ENCODE measurements around the gene ARL13A. TPM values are rescaled to one million over a fixed set of nuclear protein-coding genes. Genes with fewer than 3 reads are reported as not detected.

ARL13A gene
- total and polyA plus RNA-seq, 2 experiments from 2014 or later: not detected

DNA sequence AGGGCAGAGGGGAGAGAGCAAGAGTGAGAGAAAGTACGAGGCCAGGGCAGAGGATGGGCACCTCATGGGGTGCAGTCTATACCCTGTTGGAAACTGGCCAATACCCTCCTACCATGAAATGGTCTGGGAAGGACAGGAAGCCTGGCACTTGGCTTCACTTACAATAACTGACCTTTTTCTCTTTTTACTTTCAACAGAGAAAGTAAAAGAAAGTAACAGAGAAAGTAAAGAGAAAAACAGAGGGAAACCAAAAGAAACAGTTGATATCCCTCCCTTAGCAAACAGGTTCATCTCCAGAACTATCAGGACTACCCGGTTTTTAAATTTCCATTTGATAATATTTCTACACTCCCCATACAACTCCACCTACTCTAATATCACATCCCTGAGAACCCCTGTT lies 20.6 kb downstream of the ARL13A start:
- Histone ChIP-seq H3F3A (ENCODE audit: insufficient read depth) (peaks cover 6% of the 10 kb centered on the region; the same call in 1 of the 2 replicates), H3K9ac (no peak overlapping the region), H3K79me2 (ENCODE audit: insufficient read depth) (no peaks in the 10 kb centered on the region), H2AFZ (no peak overlapping the region), H3K4me3 (no peak overlapping the region), H3K4me2 (ENCODE audit: unreplicated experiment) (no peak overlapping the region), H3K27ac (no peak overlapping the region), H3K9me2 (ENCODE audit: insufficient read depth) (no peaks in the 10 kb centered on the region), H3K9me3 (ENCODE audit: low read depth) (no peaks in the 10 kb centered on the region), H3K36me3 (ENCODE audit: low read depth) (no peaks in the 10 kb centered on the region), H4K20me1 (ENCODE audit: insufficient read depth) (no peaks in the 10 kb centered on the region), H3K4me1 (ENCODE audit: insufficient read depth) (peaks cover 11% of the 10 kb centered on the region), H3K27me3 (replicated peaks; ENCODE audit: insufficient read depth) (no peaks in the 10 kb centered on the region)
- DNase-seq: no peak
- 46 to 55% methylated on average over 2 of the region's 2 CpGs for WGBS, 2 experiments (ENCODE audit: low coverage in 1 of 2, low lambda C conversion rate in 2 of 2, missing lambda C conversion rate in 2 of 2)
- in situ Hi-C loops (cut with MboI): no loop called here
- TF ChIP-seq EZH2phosphoT487 (IDR thresholded peaks at IDR 0.05; ENCODE audit: insufficient read depth, low read depth): no peak
- TF ChIP-seq EZH2 (IDR thresholded peaks at IDR 0.05; ENCODE audit: insufficient read depth, poor library complexity, severe bottlenecking): no peak

DNA sequence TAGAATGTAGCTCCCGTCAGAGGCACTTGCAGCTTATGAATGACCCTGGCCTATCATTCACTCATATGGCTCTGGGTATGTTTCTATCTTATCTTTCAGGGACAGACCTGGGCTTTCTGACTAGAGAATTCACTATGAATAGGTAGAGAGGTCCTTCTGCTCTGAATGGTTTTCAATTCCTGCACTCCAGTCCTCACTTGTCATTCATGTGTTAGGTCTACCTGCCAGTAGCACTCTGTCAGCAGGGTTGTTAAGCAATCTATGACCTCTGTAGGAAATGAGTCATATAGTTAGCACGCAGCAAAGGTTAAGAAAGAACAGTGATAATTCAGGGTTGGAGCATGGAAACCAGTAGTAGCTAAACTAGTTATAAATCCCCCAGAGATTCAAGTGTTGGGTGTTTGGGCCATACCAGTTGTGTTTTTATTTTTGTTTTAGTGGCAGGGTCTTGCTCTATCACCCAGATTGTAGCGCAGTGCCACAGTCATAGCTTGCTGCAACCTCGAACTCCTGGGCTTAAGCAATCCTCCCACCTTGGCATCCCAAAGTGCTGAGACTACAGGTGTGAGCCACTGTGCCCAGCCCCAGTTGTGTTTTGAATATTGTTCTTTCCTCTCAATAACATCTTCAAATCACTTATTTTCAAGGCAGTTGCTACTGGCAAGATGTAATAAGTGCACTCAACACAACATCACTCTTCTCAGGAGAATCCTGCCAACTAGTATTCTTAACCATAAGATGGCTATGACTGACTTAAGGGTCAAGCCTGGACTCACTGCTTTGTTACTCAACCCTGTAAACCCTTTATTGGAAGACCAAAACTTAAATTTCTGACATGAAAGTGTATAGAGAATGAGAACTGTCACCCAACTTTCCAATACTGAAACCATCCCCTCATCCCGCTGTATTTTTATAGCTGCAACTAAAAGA lies 25.1 kb downstream of the ARL13A start:
- Histone ChIP-seq H3K4me3 (no peak overlapping the region), H3K79me2 (ENCODE audit: insufficient read depth) (no peaks in the 10 kb centered on the region), H3K4me1 (ENCODE audit: insufficient read depth) (peaks cover 16% of the 10 kb centered on the region), H3K9me2 (ENCODE audit: insufficient read depth) (no peaks in the 10 kb centered on the region), H3K27me3 (replicated peaks; ENCODE audit: insufficient read depth) (no peaks in the 10 kb centered on the region), H4K20me1 (ENCODE audit: insufficient read depth) (no peaks in the 10 kb centered on the region), H3K9ac (peak overlapping the region; percentile 65), H3K36me3 (ENCODE audit: low read depth) (peaks cover 3% of the 10 kb centered on the region; the same call in 1 of the 2 replicates), H3K9me3 (ENCODE audit: low read depth) (no peaks in the 10 kb centered on the region), H3K4me2 (ENCODE audit: unreplicated experiment) (peak overlapping the region; percentile 7), H3F3A (ENCODE audit: insufficient read depth) (peaks cover 23% of the 10 kb centered on the region), H3K27ac (peak overlapping the region; percentile 93), H2AFZ (no peak overlapping the region)
- in situ Hi-C loops (cut with MboI): no loop called here
- TF ChIP-seq EZH2 (IDR thresholded peaks at IDR 0.05; ENCODE audit: insufficient read depth, poor library complexity, severe bottlenecking): no peak
- no peak for TF ChIP-seq EZH2phosphoT487 (IDR thresholded peaks at IDR 0.05; ENCODE audit: insufficient read depth, low read depth)
- WGBS, 2 experiments (ENCODE audit: low coverage in 1 of 2, low lambda C conversion rate in 2 of 2, missing lambda C conversion rate in 2 of 2): 71 to 72% methylated on average over 5 of the region's 5 CpGs
- peak; percentile 43 for DNase-seq

DNA sequence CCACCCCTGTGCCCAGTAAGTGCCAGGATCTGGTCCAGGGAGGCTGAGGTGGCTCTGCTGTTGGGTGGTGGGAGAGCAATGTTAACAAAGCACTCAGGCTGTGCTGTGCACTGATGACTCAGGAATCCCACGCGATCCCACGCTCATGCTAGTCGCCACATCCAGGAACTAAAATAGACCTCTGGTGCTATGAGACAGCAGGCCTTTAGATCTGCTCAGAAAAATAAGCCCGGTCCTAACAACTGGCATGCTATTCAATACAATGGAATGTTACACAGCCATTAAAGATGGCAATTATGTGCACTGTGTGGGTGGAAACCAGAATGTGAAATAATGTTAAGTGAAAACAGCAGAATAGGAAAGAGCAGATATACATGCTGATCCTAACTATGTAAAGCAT lies 26.0 kb downstream of the ARL13A start:
- DNase-seq: peak; percentile 88
- Histone ChIP-seq H3K4me2 (ENCODE audit: unreplicated experiment) (peak overlapping the region; percentile 7), H3K4me1 (ENCODE audit: insufficient read depth) (peaks cover 16% of the 10 kb centered on the region), H3K27ac (peak overlapping the region; percentile 93), H3K9ac (peak overlapping the region; percentile 65), H3K36me3 (ENCODE audit: low read depth) (peaks cover 3% of the 10 kb centered on the region; the same call in 1 of the 2 replicates), H3K79me2 (ENCODE audit: insufficient read depth) (no peaks in the 10 kb centered on the region), H3K27me3 (replicated peaks; ENCODE audit: insufficient read depth) (no peaks in the 10 kb centered on the region), H2AFZ (no peak overlapping the region), H3K4me3 (no peak overlapping the region), H4K20me1 (ENCODE audit: insufficient read depth) (no peaks in the 10 kb centered on the region), H3K9me2 (ENCODE audit: insufficient read depth) (no peaks in the 10 kb centered on the region), H3K9me3 (ENCODE audit: low read depth) (no peaks in the 10 kb centered on the region), H3F3A (ENCODE audit: insufficient read depth) (peaks cover 23% of the 10 kb centered on the region)
- in situ Hi-C loops (cut with MboI): no loop called here
- 2 to 3% methylated on average over 5 of the region's 5 CpGs for WGBS, 2 experiments (ENCODE audit: low coverage in 1 of 2, low lambda C conversion rate in 2 of 2, missing lambda C conversion rate in 2 of 2)
- TF ChIP-seq EZH2phosphoT487 (IDR thresholded peaks at IDR 0.05; ENCODE audit: insufficient read depth, low read depth) (no peak), EZH2 (IDR thresholded peaks at IDR 0.05; ENCODE audit: insufficient read depth, poor library complexity, severe bottlenecking) (no peak)

DNA sequence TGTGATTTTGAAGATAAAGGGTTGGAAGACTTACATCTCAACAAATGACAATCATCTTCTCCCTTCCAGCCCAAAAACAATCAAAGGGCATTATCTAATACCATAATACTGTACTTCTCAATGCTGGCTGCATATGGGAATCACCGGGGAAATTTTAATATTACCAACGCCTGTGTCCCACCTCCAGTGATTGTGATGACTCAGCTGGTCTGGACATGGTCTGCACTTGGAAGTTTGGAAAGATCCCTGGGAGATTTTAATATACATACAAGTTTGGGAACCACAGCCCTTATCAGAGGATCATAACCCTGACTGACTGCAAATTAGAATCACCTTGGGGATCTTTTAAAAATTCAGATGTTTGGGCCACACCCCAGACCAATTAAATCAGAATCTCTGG lies 29.9 kb downstream of the ARL13A start:
- TF ChIP-seq EZH2phosphoT487 (IDR thresholded peaks at IDR 0.05; ENCODE audit: insufficient read depth, low read depth): no peak
- no peak for TF ChIP-seq EZH2 (IDR thresholded peaks at IDR 0.05; ENCODE audit: insufficient read depth, poor library complexity, severe bottlenecking)
- Histone ChIP-seq H3K4me3 (no peak overlapping the region), H3K4me2 (ENCODE audit: unreplicated experiment) (no peak overlapping the region), H4K20me1 (ENCODE audit: insufficient read depth) (no peaks in the 10 kb centered on the region), H3K9me3 (ENCODE audit: low read depth) (no peaks in the 10 kb centered on the region), H3F3A (ENCODE audit: insufficient read depth) (peaks cover 23% of the 10 kb centered on the region), H3K27ac (no peak overlapping the region), H3K9me2 (ENCODE audit: insufficient read depth) (no peaks in the 10 kb centered on the region), H3K4me1 (ENCODE audit: insufficient read depth) (peaks cover 12% of the 10 kb centered on the region), H3K79me2 (ENCODE audit: insufficient read depth) (no peaks in the 10 kb centered on the region), H3K9ac (no peak overlapping the region), H2AFZ (no peak overlapping the region), H3K27me3 (replicated peaks; ENCODE audit: insufficient read depth) (no peaks in the 10 kb centered on the region), H3K36me3 (ENCODE audit: low read depth) (peaks cover 3% of the 10 kb centered on the region; the same call in 1 of the 2 replicates)
- no peak for DNase-seq
- in situ Hi-C loops (cut with MboI): no loop called here
- WGBS, 2 experiments (ENCODE audit: low coverage in 1 of 2, low lambda C conversion rate in 2 of 2, missing lambda C conversion rate in 2 of 2): 53 to 55% methylated on average over 2 of the region's 2 CpGs
